Thyroid gland (tissue), 4 donors: Measurements from ENCODE around the gene ITCH.

Source experiments
- CTCF ChIP-seq, 6 experiments: fragments of 200-600 bp in 3 of 6; fragments of 450-650 bp in 3 of 6; sonication (generic) in 3 of 6; IDR thresholded peaks; one replicate each; pipeline ENCODE4 v1.5.1; 2016 to 2019; ENCODE audit warnings: antibody characterized with exemption in 6 of 6, mild to moderate bottlenecking in 2 of 6, inconsistent platforms in 1 of 6, moderate library complexity in 1 of 6
- POLR2A ChIP-seq, 2 donors: fragments of 450-650 bp; IDR thresholded peaks; one replicate each; pipeline ENCODE4 v1.6.1; 2017; ENCODE audit warnings: antibody characterized with exemption in 2 of 2, mild to moderate bottlenecking in 2 of 2, moderate library complexity in 1 of 2

GRCh38 chr20:34320861-34321260 is 42.2 kb upstream of the ITCH start:
- TF ChIP-seq CTCF (IDR thresholded peaks at IDR 0.05) (no peak), POLR2A (IDR thresholded peaks at IDR 0.05) (no peak)
